ENCODE measurements around the gene TMEM214.

The TMEM214 gene, protein sequence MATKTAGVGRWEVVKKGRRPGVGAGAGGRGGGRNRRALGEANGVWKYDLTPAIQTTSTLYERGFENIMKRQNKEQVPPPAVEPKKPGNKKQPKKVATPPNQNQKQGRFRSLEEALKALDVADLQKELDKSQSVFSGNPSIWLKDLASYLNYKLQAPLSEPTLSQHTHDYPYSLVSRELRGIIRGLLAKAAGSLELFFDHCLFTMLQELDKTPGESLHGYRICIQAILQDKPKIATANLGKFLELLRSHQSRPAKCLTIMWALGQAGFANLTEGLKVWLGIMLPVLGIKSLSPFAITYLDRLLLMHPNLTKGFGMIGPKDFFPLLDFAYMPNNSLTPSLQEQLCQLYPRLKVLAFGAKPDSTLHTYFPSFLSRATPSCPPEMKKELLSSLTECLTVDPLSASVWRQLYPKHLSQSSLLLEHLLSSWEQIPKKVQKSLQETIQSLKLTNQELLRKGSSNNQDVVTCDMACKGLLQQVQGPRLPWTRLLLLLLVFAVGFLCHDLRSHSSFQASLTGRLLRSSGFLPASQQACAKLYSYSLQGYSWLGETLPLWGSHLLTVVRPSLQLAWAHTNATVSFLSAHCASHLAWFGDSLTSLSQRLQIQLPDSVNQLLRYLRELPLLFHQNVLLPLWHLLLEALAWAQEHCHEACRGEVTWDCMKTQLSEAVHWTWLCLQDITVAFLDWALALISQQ

DNA sequence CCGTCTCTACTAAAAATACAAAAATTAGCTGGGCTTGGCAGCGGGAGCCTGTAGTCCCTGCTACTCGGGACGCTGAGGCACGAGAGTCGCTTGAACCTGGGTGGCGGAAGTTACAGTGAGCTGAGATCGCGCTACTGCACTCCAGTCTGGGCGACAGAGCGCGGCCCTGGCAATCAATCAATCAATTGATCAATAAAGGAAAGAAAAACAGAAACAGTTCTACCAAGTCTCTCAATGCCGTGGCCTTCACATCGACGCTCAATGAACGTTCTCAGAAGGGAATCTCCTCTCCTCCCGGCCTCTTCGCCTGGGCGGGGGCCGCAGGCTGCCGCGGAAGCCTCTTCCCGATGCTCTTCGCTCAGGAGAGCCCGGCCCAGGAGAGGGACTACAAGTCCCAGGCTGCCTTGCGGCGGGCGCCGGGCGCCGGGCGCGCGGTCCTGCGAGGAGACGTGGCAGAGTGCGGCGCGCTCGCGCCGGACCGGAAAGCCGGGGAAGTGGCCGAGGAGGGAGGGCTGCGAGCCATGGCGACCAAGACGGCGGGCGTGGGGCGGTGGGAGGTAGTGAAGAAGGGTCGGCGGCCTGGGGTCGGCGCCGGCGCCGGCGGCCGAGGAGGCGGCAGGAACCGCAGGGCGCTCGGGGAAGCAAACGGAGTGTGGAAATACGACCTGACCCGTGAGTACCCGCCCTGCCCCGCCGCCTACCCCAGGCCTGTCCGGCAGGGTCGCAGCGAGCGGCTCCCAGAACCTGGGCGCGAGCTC, at the start of gene TMEM214:
TSS of gene TMEM214 (plus strand) at position 471 of the 758 bp plus-strand sequence. CDS start at position 522, 51 bp downstream.
- peak; percentile 65 for DNase-seq

DNA sequence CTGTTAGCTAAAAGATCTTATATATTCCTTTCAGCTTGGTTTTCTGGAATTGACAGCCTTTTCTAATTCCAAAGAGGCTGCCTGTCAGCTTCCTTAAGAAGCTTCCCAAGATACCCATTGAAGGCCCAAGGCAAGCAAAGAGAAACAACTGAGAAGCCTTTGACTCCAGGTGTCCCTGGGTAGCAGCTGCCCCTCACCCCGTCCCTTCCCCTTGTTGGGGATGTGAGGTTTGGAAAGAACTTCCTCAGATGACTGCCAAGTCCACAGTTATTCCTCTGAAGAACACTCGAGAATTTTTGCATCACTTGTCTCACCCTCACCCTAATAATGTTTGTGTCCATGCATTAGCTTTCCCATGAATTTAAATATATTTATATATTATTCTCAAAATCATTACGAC, 49.0 kb upstream of the TMEM214 start:
- DNase-seq, result no peak

DNA sequence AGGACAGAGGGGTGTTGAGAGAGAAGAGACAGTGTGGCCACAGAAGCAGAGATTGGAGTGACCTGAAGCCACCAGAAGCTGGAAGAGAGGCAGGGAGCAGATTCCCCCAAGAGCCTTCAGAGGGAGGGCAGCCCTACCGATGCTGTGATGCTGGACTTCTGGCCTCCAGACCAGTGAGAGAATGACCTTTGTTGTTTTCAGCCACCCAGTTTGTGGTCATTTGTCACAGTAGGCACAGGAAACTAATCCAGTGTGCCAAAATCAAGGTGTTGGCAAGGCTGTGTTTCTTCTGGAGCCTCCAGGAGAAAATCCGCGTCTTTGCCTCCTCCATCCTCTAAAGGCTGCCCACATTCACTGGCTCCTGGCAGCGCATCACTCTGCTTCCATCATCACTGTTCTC, 47.0 kb upstream of the TMEM214 start:
- DNase-seq, result no peak

DNA sequence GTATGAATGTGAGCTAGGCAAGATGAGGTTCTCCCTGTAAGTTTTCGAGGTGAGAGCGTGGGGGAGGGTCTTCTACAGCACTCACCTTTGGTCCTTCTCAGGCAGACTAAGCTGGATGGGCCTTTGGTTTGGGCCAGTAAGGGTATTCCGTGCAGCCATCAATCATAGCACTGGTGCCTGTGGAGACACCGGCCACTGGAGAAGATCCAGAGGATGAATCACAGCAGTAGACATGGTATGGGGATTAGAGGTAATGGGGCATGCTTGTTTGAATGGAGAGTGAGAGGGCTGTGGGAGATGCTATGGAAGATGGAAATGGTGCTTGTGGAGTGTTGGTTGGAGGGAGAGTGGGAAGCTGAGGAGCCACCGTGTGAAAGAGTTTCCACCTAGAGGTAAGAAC, 46.2 kb upstream of the TMEM214 start:
- DNase-seq, result no peak

DNA sequence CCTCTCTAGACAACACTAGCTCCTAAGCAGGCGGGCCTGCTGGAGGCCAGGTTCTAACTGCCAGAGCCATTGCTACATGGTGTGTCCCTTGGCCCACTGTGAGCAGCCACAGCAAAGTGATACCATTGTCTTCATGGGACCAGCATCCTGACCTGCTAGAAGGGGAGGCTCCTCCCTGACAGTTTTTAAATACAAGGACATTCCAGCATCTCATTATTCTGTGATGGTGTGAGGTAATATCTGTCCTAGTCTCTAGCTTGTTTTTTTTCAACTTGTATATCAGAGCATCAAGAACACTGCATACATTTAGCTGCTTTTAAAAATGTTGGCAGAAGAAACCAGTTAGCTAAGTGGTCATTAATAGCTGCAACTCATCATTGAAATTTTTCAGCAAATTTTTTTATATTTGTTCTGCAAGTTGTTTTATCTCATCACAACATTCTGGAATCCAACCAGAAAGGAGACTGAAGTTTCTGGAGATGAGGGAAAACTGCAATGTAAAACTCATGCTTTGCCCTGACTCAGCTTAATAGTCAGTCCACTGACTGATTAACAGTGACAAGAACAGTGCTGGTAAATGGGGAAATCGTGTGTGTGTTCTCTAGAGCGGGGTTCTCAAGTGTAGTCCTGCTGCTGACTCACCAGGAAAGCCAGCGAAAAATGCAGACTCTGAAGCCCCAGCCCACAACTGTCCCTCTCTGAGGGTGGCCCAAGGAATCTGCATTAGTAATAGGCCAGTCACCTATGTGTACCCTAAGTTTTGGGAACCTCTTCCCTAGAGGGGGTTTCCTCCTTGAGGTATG, 44.5 kb upstream of the TMEM214 start:
- no peak for DNase-seq

DNA sequence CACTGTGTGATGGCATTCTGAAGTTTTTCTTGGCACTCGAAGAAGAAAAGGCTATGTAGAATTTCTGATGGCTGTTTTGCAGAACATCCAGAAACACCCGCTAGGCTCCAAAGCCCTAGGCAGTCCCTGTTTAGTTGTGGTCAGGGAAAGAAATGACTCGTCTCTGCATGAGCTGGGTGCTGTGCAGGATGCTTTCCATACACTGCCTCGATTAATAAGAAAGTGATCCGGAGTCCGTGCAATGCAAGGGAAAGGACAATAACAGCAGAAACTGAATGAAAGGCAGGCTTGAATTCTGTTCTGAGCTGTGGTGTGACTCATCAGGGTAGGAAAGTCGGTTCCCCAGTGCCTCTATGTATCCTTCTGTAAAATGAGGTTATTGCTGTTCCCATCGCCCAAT, 43.6 kb upstream of the TMEM214 start:
- no peak for DNase-seq

DNA sequence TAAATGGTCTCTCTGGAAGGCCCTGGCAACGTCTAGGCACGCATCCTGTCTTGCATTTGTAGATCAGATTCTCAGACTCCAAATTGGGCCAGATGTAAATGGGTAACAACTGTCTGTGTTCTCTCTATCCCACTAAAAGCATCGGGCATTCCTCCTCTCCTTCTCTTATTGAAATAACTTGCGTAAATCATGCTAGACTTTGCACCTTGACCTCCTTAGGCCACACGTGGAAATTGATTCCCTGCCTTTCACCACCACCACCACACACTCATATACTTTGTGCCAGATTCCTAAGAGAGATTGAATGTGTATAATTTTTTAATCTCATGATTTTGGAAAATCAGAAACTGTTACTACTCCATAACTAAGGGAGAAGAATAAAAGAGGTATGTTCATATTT, 41.0 kb upstream of the TMEM214 start:
- DNase-seq, result no peak

DNA sequence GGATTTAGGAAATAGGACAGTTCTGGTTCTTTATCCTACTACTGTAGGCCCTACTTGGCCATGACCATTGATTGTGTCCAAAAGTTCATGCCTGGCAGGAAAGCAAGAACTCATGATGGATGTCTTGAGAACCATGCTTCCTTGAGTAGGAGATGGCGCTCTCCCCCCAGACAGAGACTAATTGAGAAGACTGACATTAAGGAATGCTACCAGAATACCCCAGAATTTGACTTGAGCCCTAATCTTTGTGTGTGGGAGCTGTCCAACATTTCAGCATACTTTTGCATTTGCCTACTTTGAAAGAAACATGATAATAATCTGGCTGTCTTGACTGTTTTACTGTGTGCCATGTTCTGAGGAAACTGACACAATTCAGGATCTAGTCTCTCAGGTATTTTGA, 39.0 kb upstream of the TMEM214 start:
- DNase-seq, result no peak

DNA sequence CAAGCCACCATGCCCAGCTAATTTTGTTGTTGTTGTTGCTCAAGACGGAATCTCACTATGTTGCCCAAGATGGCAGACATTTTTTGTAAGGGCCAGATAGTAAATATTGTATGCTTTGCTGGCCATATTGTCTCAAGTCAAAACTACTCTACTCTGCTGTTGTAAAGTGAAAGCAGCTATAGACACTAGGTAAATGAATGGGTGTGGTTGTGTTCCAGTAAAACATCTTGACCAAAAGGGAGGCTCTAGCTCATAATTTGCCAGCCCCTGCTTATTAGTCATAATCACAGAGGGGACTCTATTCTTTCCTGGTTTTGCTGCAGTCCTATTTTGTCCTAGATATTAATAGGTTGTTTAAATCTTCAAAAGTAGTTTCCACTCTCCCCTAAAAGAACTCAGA, 37.8 kb upstream of the TMEM214 start:
- DNase-seq, result no peak

DNA sequence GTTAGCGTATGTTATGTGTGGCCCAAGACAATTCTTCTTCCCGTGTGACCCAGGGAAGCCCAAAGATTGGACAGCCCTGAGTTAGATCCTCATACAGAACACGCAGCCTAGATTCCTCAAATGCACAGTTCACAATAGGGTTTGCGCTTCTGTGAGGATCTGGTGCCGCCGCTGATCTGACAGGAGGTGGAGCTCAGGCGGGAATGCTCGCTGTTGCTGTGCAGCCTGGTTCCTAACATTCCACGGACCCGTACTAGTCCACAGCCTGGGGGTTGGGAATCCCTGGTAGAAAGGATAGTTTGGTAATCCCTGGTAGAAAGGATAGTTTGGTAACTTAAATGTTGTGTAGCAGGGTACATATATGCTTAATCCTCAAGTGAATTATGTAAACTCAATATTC, 35.4 kb upstream of the TMEM214 start:
- no peak for DNase-seq

DNA sequence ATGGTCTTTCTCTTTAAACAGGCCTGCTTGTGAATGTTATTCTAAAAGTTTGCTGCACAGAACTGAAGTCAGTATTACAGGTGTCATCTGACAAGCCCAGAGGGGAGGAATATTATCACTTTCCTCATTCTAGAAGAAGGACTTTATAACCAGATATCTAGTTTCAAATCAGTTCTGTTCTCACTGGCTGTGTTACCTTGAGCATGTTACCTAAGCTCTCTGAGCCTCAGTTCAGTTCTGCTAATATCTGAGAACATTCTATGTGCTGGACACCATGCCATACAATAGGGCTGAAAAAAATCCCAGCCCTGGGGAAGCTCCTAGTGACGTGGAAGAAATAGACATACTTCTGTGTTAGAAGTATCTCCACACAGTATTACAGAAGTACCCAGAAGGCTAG, 34.4 kb upstream of the TMEM214 start:
- DNase-seq, result no peak

DNA sequence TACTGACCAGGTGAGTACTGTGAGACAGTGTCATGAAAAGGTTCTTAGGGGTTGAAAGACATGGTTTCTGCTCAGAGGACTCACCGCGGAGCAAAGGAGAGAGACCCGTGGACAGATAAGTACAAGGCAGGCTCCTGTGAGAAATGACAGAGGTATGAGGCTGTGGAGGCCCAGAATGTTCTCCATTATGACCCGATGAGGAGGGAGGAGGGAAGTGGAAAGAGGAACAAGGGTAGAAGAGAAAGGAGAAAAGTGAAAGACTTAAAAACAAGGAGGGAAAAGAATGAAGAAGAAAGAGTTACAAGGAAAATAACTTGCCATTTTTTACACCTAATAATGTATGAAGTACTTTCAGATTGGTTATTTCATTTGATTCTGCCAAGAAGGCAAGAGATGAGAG, 32.5 kb upstream of the TMEM214 start:
- DNase-seq, result no peak

DNA sequence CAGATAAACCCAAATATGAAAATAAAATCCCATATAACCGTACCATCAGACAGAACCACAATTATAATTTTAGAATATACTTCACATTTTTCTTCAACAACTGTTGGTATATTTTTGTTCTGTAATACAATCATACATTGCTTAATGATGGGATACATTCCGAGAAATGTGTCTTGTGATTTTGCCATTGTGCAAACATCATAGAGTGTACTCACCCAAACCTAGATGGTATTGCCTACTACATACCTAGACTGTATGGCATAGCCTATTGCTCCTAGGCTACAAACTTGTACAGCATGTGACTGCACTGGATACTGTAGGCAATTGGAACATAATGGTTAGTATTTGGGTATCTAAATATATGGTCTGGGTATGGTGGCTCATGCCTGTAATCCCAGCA, 31.8 kb upstream of the TMEM214 start:
- DNase-seq, result no peak

DNA sequence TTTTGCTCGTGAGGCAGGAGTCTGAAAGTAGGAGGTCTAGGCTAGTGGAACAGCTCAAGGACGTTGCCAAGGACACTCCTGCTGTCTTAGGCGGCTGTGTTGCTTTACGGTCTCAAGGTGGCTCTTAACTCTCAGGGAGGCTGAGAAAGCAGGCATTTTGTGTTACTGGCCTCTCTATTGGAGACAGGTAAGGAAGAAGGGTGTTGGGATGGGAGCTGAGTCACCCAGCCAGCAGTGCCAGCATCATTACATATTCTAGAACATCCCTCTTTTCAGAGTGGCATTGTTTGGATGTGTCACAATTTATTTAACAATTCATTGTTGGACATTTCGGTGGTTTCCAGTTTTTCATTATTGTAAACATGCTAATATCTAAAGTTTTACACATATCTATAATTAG, 30.8 kb upstream of the TMEM214 start:
- no peak for DNase-seq

DNA sequence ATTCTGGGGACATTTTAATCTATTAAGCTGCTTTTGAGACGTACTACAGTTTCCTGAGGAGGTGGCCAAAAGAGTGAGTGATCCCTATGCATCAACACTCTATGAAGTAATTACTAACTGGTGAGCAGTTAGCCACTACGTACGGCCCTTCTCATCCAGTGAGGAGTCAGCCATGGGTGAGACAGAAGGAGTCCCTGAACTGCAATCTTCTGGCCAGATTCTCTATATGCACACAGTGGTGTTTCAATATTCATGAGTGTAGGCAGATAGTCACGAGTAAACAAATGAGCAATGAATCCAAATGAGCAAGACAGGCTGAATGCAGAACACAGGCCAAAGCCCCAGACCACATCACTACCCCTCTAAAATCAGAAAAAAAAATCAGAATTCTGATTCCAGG, 29.8 kb upstream of the TMEM214 start:
- no peak for DNase-seq

DNA sequence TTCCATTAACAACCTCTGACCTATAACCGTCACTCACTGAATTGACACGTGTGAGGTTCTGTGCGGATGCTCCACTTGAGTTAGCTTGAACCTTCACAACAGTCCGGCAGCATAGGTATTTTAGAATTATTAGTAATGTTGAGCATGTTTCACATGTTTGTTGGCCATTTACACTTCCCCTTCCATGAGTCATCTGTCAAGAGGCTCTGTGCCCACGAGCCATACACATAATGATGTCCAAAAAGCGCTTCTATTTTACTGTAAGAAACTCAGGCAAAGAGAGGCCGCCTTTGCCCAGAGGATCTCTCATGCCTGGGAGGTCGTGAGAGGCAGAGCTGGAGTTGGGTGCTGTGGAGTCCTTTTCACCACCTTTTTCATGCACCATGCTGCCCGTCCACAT, 28.9 kb upstream of the TMEM214 start:
- DNase-seq, result no peak

DNA sequence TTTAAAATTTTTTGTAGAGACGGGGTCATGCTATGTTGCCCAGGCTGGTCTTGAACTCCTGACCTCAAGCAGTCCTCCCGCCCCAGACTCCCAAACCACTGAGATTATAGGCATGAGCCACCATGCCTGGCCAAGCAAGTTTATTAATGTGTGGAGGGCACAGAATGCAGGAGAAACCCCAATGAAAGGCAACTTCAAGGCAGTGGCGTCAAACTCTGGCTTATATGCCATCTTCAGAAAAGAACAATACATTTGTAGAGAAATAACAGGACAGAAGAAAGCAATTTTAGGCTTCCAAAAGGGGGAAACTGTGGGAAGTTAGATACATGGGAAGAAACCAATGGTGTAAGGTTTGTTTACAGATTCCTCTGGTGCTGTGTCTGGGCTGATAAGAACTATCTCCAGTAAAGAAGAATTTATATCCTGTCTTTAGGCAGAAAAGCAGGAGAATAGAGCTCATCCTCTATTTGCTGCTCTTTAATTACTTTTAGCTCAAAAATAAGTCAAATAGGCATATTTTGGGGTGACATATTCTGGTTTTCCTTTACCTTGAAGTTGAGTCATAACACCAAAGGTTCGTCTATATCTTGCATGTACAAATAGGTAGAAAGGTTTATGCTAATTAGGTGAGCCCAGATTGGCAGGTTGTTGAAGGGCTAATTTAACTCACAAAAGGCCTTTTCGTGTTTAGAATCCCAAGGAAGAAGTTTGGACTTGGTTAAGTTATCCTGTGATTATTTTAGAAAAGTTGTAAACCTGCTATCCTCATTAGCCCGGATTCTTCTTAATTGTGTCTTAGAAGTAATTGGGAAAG, 26.0 kb upstream of the TMEM214 start:
- DNase-seq, result no peak

DNA sequence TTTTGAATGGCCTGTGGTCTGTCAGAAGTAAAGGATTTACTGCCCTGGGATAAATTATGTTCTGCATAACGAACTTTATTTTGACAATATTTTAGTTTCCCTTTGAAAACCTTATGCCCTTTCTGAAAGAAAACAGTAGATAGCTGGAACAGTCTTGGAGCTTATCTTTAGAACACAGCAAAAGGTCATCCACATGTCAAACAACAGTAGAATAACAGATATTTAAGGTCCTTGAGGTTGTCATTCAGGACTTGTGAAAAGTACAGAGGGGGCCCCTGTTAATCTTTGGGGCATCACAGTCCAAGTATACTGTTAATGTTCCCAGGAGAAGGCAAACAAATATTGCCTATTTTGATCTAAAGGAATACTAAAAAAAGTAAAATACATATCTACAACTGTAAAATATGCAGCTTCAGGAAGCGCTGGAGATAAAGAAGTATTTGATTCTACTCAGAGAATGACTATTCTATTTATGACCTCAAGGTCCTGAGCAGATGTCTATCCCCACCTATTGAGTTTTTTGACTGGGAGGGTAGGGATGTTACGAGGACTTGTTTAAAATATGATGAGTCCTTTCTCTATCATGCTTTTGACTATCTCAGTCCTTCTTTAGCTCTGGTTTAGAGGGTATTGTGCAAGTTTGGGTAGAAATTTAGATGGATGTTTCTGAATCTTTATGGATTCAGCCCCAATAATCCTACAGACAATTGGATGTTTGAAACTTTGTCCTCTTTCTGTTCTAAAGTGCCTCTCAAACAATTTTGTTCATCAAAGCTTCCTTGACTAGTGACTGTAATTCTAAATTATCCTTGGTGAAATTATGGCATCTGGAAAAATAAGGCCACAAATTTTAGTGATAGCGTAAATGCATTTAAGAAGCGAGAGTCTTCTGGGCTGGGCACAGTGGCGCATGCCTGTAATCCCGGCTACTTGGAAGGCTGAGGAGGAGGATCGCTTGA, 25.1 kb upstream of the TMEM214 start:
- DNase-seq, result no peak

DNA sequence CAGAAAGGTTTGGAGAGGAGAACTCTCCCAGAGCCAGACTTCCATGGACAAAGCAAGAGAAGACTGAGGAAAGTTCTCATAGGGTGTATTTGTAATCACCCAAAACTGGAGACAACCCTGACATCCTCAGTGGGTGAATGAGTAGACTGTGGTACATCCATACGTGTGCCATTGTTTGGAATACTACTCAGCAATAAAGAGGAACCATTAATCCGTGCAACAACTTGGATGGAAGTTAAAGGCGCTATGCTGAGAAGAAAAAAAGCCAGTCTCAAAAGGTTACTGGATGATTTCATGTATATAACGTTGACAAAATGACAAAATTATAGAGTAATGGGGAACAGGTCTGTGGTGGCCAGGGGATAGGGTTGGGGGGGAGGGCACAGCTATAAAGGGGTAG, 24.1 kb upstream of the TMEM214 start:
- no peak for DNase-seq

DNA sequence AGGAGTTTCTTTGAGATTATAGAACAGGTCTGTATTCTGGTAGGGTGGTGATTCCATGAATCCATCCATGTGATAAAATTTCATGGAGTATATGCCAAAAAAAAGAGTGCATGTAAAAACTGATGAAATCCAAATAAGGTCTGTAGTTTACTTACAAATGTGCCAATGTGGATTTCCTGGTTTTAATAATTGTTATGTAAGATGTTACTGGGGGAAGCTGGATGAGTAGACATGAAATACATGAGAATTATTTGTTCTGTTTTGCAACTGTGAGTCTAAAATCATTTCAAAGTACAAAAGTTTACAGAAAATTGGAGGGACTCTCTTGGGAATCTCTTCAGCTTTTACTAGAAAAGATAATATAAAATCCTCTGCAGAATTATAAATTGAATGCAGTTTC, 23.7 kb upstream of the TMEM214 start:
- no peak for DNase-seq

DNA sequence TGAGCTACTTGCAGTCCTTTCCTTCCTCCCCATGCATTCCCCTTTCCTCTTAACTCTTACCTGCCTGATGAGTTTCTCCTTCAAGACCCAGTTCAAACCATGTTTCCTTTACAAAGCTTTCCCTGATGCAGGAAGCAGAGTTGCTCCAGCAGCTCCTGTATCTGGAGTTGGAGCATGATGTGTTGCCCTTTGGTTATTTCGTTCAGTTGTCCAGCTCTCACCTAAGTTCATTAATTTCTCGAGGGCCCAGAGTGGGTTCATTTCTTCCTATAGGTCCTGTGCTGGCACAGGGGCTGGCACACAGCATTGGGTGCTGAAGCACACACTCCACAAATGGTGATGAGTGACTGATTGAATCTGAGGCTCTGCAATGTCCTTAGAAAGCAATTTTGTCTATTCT, 23.0 kb upstream of the TMEM214 start:
- no peak for DNase-seq

All from NCI-H1694 treated with DMSO at 0.1 percent for 48 hours (cell line).